Measurements from ENCODE around the gene CEP131.

CEP131 gene

DNA sequence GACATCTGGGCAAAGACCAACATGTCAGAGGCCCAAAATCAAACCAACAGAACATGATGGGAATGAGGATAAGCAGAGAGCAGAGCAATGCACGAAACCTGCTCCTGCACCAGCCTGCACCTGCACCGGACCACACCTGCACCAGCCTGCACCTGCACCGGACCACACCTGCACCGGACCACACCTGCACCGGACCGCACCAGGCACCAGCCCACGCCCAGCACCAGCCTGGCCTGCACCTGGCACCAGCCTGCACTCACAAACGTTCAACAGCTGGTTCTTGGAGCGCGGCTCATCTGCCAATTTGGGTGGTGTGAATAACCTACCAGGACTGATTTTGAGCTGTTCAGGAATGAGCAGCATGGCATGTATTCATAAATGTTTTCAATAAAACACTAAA, 18.2 kb downstream of the CEP131 start:
- no peaks in the 10 kb centered on the region for H3K9me3 ChIP-seq (replicated peaks; ENCODE audit: insufficient read depth, low read length)
- no peak for DNase-seq
- H3K4me2 ChIP-seq (ENCODE audit: low read depth, low read length), result no peak overlapping the region
- H3K4me1 ChIP-seq (ENCODE audit: low read length), result no peaks in the 10 kb centered on the region
- no peak for TF ChIP-seq EZH2phosphoT487 (IDR thresholded peaks at IDR 0.05; ENCODE audit: low read length)
- H3K27ac ChIP-seq (ENCODE audit: low read length), result no peak overlapping the region
- no peaks in the 10 kb centered on the region for H3K9me2 ChIP-seq (replicated peaks; ENCODE audit: insufficient read depth, low read length)
- H3K9ac ChIP-seq (ENCODE audit: low read length), result no peak overlapping the region
- no peaks in the 10 kb centered on the region for H3K36me3 ChIP-seq (replicated peaks; ENCODE audit: insufficient read depth, low read length)
- no peaks in the 10 kb centered on the region for H3K79me2 ChIP-seq (ENCODE audit: low read length)
- H3K4me3 ChIP-seq (ENCODE audit: low read length), result no peak overlapping the region
- H2AFZ ChIP-seq (ENCODE audit: low read length), result no peak overlapping the region
- no peaks in the 10 kb centered on the region for H4K20me1 ChIP-seq (ENCODE audit: insufficient read depth, low read length)
- no peaks in the 10 kb centered on the region for H3K27me3 ChIP-seq (replicated peaks; ENCODE audit: insufficient read depth, low read length)
- H3F3A ChIP-seq (ENCODE audit: insufficient read depth, low read length), result no peaks in the 10 kb centered on the region

GRCh38 chr17:81203136-81203535, 19.6 kb downstream of the CEP131 start:
- H3K4me3 ChIP-seq (ENCODE audit: low read length), result no peak overlapping the region
- H3F3A ChIP-seq (ENCODE audit: insufficient read depth, low read length), result no peaks in the 10 kb centered on the region
- TF ChIP-seq EZH2phosphoT487 (IDR thresholded peaks at IDR 0.05; ENCODE audit: low read length) (no peak), EZH2 (optimal IDR thresholded peaks at IDR 0.05; ENCODE audit: low read depth, low read length) (no peak)
- TF ChIP-seq, protein P1, sequence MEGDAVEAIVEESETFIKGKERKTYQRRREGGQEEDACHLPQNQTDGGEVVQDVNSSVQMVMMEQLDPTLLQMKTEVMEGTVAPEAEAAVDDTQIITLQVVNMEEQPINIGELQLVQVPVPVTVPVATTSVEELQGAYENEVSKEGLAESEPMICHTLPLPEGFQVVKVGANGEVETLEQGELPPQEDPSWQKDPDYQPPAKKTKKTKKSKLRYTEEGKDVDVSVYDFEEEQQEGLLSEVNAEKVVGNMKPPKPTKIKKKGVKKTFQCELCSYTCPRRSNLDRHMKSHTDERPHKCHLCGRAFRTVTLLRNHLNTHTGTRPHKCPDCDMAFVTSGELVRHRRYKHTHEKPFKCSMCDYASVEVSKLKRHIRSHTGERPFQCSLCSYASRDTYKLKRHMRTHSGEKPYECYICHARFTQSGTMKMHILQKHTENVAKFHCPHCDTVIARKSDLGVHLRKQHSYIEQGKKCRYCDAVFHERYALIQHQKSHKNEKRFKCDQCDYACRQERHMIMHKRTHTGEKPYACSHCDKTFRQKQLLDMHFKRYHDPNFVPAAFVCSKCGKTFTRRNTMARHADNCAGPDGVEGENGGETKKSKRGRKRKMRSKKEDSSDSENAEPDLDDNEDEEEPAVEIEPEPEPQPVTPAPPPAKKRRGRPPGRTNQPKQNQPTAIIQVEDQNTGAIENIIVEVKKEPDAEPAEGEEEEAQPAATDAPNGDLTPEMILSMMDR (IDR thresholded peaks at IDR 0.05; ENCODE audit: low read length), result no peak
- H3K4me1 ChIP-seq (ENCODE audit: low read length), result no peaks in the 10 kb centered on the region
- no peak overlapping the region for H2AFZ ChIP-seq (ENCODE audit: low read length)
- no peaks in the 10 kb centered on the region for H4K20me1 ChIP-seq (ENCODE audit: insufficient read depth, low read length)
- no peak overlapping the region for H3K27ac ChIP-seq (ENCODE audit: low read length)
- no peak overlapping the region for H3K4me2 ChIP-seq (ENCODE audit: low read depth, low read length)
- DNase-seq, result no peak
- H3K9me2 ChIP-seq (replicated peaks; ENCODE audit: insufficient read depth, low read length), result no peaks in the 10 kb centered on the region
- no peaks in the 10 kb centered on the region for H3K79me2 ChIP-seq (ENCODE audit: low read length)
- no peaks in the 10 kb centered on the region for H3K36me3 ChIP-seq (replicated peaks; ENCODE audit: insufficient read depth, low read length)
- H3K27me3 ChIP-seq (replicated peaks; ENCODE audit: insufficient read depth, low read length), result no peaks in the 10 kb centered on the region
- no peak overlapping the region for H3K9ac ChIP-seq (ENCODE audit: low read length)
- no peaks in the 10 kb centered on the region for H3K9me3 ChIP-seq (replicated peaks; ENCODE audit: insufficient read depth, low read length)

- Histone ChIP-seq H3K27ac (ENCODE audit: low read length) (no peak overlapping the region), H3F3A (ENCODE audit: insufficient read depth, low read length) (no peaks in the 10 kb centered on the region)
Measured at GRCh38 chr17:81202318-81202717, 20.4 kb downstream of the CEP131 start.

More at GRCh38 chr17:81202318-81202717, 20.4 kb downstream of the CEP131 start:
- no peaks in the 10 kb centered on the region for H3K27me3 ChIP-seq (replicated peaks; ENCODE audit: insufficient read depth, low read length)
- no peaks in the 10 kb centered on the region for H3K4me1 ChIP-seq (ENCODE audit: low read length)
- DNase-seq, result no peak
- no peak for TF ChIP-seq EZH2phosphoT487 (IDR thresholded peaks at IDR 0.05; ENCODE audit: low read length)
- no peak for TF ChIP-seq EZH2 (optimal IDR thresholded peaks at IDR 0.05; ENCODE audit: low read depth, low read length)
- TF ChIP-seq, protein P1 (IDR thresholded peaks at IDR 0.05; ENCODE audit: low read length), result no peak
- no peaks in the 10 kb centered on the region for H3K79me2 ChIP-seq (ENCODE audit: low read length)
- no peak overlapping the region for H2AFZ ChIP-seq (ENCODE audit: low read length)
- no peaks in the 10 kb centered on the region for H4K20me1 ChIP-seq (ENCODE audit: insufficient read depth, low read length)
- no peaks in the 10 kb centered on the region for H3K36me3 ChIP-seq (replicated peaks; ENCODE audit: insufficient read depth, low read length)
- H3K4me3 ChIP-seq (ENCODE audit: low read length), result no peak overlapping the region
- H3K9ac ChIP-seq (ENCODE audit: low read length), result no peak overlapping the region
- H3K4me2 ChIP-seq (ENCODE audit: low read depth, low read length), result no peak overlapping the region
- H3K9me3 ChIP-seq (replicated peaks; ENCODE audit: insufficient read depth, low read length), result no peaks in the 10 kb centered on the region
- no peaks in the 10 kb centered on the region for H3K9me2 ChIP-seq (replicated peaks; ENCODE audit: insufficient read depth, low read length)
